Ishikawa (cell line): ENCODE data around the gene ESR1.

ENCODE experiments used
- EP300 ChIP-seq: IDR thresholded peaks from 2 replicates; pipeline ENCODE4 v1.6.1; 2012; ENCODE audit warnings: borderline replicate concordance
- TAF1 ChIP-seq: IDR thresholded peaks from 2 replicates; pipeline ENCODE4 v1.6.1; 2012; ENCODE audit warnings: low read depth, mild to moderate bottlenecking
- TCF12 ChIP-seq: IDR thresholded peaks from 2 replicates; pipeline ENCODE4 v1.6.1; 2012; ENCODE audit warnings: low read depth
- TF ChIP-seq, protein P1 (sequence below): IDR thresholded peaks from 2 replicates; pipeline ENCODE4 v1.6.1; 2012; ENCODE audit warnings: low read depth, mild to moderate bottlenecking
- TF ChIP-seq, protein P2 (sequence below): IDR thresholded peaks from 2 replicates; pipeline ENCODE4 v1.6.1; 2012

DNA sequence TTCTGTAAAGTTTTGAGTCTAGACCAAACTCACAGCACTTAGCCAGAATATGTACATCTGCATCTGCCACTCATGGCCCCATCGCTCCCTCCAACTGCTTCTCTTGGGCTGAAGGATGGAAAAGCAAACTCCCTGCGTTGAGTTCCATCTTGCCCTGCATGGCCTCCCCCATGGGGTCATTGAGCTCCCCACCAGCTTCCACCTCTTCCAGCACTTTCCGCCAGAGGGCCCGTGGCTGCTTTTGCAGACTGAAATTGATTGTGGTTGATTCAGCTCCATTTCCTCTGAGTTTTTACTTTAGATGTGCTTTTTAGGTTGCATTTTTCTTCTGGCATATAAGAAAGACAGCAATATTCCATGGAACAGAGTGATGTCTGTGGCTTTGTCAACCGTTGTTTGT, 263.1 kb downstream of the ESR1 start:
- TF ChIP-seq, protein P1, sequence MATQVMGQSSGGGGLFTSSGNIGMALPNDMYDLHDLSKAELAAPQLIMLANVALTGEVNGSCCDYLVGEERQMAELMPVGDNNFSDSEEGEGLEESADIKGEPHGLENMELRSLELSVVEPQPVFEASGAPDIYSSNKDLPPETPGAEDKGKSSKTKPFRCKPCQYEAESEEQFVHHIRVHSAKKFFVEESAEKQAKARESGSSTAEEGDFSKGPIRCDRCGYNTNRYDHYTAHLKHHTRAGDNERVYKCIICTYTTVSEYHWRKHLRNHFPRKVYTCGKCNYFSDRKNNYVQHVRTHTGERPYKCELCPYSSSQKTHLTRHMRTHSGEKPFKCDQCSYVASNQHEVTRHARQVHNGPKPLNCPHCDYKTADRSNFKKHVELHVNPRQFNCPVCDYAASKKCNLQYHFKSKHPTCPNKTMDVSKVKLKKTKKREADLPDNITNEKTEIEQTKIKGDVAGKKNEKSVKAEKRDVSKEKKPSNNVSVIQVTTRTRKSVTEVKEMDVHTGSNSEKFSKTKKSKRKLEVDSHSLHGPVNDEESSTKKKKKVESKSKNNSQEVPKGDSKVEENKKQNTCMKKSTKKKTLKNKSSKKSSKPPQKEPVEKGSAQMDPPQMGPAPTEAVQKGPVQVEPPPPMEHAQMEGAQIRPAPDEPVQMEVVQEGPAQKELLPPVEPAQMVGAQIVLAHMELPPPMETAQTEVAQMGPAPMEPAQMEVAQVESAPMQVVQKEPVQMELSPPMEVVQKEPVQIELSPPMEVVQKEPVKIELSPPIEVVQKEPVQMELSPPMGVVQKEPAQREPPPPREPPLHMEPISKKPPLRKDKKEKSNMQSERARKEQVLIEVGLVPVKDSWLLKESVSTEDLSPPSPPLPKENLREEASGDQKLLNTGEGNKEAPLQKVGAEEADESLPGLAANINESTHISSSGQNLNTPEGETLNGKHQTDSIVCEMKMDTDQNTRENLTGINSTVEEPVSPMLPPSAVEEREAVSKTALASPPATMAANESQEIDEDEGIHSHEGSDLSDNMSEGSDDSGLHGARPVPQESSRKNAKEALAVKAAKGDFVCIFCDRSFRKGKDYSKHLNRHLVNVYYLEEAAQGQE, result no peak
- TF ChIP-seq, protein P2, sequence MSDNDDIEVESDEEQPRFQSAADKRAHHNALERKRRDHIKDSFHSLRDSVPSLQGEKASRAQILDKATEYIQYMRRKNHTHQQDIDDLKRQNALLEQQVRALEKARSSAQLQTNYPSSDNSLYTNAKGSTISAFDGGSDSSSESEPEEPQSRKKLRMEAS, result no peak
- TF ChIP-seq EP300, result no peak
- no peak for TF ChIP-seq TAF1
- no peak for TF ChIP-seq TCF12
